ENCODE results near the gene OR8G5.

The OR8G5 gene

DNA sequence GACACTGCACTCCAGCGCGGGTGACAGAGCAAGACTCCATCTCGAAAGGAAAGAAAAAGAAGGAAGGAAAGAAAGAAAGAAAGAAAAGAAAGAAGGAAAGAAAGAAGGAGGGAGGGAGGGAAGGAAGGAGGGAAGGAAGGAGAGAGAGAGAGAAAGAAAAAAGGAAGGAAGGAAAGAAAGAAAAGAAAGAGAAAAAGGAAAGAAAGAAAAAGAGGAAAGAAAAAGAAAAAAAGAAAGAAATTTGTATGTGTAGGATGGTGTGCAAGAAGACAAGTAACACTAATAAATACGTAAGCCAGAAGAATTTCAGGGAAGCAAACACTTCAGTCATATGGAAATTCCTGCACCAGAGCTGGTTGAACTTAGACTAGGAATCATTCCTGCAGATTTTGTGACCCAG, 57.0 kb downstream of the OR8G5 start:
- H3K9me3 Mint-ChIP-seq = no peaks in the 10 kb centered on the region
- no peaks in the 10 kb centered on the region for H3K36me3 Mint-ChIP-seq (ENCODE audit: low read depth)
- H3K27ac Mint-ChIP-seq = no peak overlapping the region
- no peaks in the 10 kb centered on the region for H3K4me1 Mint-ChIP-seq
- TF ChIP-seq CTCF (IDR thresholded peaks at IDR 0.05) = no peak
- no peak for DNase-seq
- H3K27me3 Mint-ChIP-seq (ENCODE audit: low read depth, poor library complexity) = peaks cover 26% of the 10 kb centered on the region
- H3K4me3 Mint-ChIP-seq = no peak overlapping the region

- Mint-ChIP-seq H3K9me3 (no peaks in the 10 kb centered on the region), H3K27ac (no peak within 1 kb of the TSS), H3K4me1 (no peaks in the 10 kb centered on the region), H3K4me3 (no peak within 1 kb of the TSS), H3K27me3 (ENCODE audit: low read depth, poor library complexity) (peaks cover 28% of the 10 kb centered on the region), H3K36me3 (ENCODE audit: low read depth) (no peaks in the 10 kb centered on the region)
- DNase-seq = no peak
- TF ChIP-seq CTCF (IDR thresholded peaks at IDR 0.05) = no peak
Observed at GRCh38 chr11:124313849-124314248, 57.7 kb downstream of the OR8G5 start, which contains the start of gene OR8D1. TSS of gene OR8D1 (minus strand) at chr11:124313949. CDS start at chr11:124310766, 3,183 bp downstream.

GRCh38 chr11:124315052-124315451, 58.9 kb downstream of the OR8G5 start:
- DNase-seq = no peak
- TF ChIP-seq CTCF (IDR thresholded peaks at IDR 0.05) = no peak
- H3K27ac Mint-ChIP-seq = no peak overlapping the region
- no peaks in the 10 kb centered on the region for H3K9me3 Mint-ChIP-seq
- H3K4me1 Mint-ChIP-seq = no peaks in the 10 kb centered on the region
- H3K4me3 Mint-ChIP-seq = no peak overlapping the region
- no peaks in the 10 kb centered on the region for H3K36me3 Mint-ChIP-seq (ENCODE audit: low read depth)
- H3K27me3 Mint-ChIP-seq (ENCODE audit: low read depth, poor library complexity) = peaks cover 30% of the 10 kb centered on the region

Data from nephron progenitor cell (in vitro differentiated cells).